GM21528 (cell line): Measurements from ENCODE around the gene ANKH.
"Not testable (repeated sequence)": the region's sequence is repeated elsewhere in the genome, so short reads cannot be mapped to it uniquely, and the experiment has no call there.

ENCODE experiments used
- ATAC-seq: cut with Tn5 transposase; IDR thresholded peaks from one replicate; pipeline ENCODE4 v1.9.1; 2021; ENCODE audit warnings: mild to moderate bottlenecking, moderate library complexity; ENCODE audit not compliant: unreplicated experiment, low FRiP score

ANKH gene

DNA sequence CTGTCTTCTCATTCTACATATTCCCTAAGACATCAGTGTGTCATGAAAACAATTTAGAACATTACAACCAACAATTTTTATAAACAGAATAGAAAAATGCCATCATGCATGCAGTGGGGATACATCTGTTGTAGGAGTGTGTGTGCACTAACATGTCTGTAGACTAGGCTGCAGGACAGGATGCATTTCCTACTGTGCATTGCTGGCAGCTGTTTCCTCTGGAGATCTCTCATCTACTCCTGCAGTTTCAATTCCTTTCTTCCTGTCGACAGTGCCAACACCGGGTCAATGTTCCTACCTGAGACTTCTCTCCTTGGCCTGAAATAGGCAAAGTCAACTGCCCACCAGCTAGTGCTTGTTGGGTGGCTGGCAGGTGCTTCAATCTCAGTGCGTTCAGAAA lies 69.8 kb downstream of the ANKH start:
- ATAC-seq, result no peak

DNA sequence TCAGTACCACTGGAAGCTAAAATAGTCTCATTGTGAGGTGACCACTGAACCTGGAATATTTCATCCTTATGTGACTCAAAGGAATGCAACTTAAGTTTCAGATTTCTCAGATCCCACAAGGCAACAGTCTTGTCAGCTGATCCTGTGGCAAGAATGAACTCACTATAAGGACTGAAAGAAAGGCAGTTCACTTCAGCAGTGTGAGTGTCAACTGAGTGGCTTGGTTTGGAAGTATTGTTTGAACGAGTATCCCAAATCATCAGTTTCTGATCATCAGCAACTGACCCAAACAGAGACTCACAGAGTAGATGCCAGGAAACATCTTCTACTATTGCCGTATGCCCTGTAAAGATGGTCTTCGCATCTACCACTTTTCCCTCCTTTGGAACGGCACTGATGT lies 74.2 kb downstream of the ANKH start:
- not testable (repeated sequence) for ATAC-seq

- no peak for ATAC-seq
Observed at GRCh38 chr5:14794583-14795230, 76.9 kb downstream of the ANKH start.

- ATAC-seq, result no peak
Observed at GRCh38 chr5:14793851-14794250, 77.7 kb downstream of the ANKH start.

GRCh38 chr5:14790911-14791310 lies 80.7 kb downstream of the ANKH start:
- ATAC-seq, result no peak

DNA sequence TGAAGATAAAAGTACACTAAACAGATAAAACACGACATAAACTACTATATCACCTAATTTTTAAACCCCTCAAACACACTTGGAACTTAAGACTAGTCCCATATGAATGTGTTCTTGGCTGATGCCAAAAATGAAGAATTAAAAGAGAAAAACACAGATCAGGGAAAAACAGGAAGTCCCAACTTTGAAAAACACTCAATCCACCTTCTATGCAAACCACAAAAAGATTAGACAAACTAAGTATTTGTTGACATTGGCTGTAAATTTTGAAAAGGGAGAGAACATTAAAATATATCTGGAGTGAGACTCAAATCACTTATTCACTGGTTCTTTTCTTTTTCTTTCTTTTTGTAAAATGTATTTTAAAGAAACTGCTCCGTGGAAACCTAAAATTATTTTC lies 81.4 kb downstream of the ANKH start:
- ATAC-seq, result no peak

DNA sequence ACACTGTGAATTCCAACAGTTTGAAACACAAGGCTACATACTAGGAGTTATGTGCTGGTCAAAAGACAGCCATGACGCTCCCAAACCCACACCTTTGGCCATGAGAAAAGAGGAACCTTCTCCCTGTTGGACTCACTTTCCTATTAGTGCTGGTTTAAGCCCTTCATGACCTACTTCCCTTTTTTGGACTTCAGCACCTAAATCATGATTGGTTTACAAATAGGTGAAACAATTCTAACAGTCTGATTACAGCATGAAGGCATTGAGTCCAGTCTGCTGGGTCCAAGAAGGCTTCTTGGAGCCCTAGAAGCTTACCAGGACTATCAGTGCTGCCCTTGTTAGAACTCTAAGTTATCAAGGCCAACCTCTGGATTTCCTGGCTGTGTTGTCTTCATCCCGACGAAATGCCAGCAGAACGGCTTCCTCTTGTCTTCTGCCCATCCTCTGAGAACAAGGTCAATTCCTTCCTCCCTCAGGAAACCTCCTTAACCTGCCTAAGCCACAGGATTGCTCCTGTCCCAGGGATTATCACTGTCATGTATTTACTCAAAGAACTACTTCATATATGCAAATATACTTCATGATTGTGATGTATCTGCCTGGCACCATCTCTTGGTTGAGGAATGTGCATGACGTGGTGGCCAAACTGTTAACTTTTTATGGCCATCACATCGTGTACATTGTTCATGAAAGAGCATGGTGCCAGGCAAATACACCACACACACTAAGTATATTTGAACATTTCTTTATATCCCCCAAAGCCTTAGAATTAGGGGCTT lies 83.6 kb downstream of the ANKH start:
- no peak for ATAC-seq

DNA sequence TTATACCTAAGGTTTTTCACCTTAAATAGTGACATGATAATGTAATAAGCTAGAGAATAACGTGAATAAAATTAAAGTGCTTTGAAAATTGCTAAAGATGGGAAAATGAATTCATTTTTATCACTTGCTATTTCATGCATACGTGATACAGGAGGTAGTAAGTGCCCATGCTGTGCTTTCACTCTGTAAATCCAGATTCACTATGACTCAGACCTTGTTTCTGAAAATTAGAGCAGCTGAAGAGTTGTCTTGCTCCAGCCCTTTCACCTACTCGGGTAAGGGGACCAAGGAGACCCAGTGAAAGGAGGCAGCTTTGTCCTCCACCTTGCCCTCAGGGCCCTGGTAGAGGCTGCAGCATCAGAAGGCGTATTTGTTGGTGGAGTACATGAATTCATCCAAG lies 87.9 kb downstream of the ANKH start:
- ATAC-seq, result no peak

- no peak for ATAC-seq
Observed at GRCh38 chr5:14782591-14782990, 89.0 kb downstream of the ANKH start.

DNA sequence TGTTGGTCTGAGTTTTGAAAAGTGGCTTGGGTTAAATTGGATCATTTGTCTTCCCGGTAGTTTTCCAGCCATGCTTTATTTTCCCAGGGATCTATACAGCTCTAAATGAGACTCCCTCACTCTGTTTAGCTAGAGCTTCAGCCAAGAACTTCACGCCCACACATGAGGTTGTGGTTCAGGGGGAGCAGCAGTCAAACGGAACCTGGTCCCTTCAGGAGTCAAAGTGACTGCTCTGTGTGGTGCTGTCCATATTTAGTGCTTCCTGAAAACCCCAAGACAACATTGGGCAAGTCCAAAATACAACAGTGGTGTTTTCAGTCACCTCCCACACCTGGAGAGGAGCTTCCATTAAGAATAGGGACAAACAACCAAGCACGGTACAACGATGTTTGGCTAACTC lies 90.5 kb downstream of the ANKH start:
- no peak for ATAC-seq

GRCh38 chr5:14779975-14780374 lies 91.6 kb downstream of the ANKH start:
- no peak for ATAC-seq

GRCh38 chr5:14778792-14779070 lies 92.8 kb downstream of the ANKH start:
- ATAC-seq, result no peak

DNA sequence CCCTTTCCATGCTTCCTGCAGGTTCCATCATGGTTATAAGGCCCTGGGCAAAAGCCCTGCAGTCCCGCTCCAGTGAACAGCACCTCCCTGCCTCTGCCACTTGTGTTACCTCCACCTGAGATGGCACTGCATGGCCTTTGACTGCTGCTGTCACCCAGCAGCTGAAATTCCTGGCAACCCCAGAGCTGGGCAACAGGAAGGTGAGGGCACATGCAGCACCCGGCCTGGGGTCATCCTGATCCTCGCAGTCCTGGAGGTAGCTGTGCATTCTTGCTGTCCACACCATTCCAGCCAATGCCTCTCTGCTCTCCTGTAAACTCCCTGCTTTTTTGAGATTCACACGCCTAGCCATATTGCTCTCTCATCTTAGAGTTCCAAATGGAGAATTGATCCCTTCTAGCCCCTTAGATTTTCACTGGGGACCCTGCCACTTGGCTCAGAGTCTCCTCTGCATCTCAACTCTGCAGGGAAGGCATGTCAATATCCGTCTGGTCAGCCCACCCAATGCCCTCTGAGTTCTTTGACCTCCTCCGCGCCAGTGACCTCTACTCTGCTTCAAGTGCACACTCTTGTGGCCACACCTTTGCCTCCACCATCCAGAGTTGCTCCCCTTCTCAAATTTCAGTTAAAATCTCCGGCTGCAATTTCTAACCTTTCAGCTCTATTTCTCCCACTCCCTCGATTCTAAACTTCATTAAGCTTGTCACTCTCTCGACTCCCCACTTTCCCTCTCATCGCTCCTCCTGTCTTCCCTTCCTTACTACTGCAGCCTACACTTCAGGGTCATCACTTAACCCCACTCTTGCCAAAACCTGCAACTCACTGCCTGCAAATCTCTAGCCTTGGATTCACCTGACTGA lies 93.4 kb downstream of the ANKH start:
- ATAC-seq, result no peak

DNA sequence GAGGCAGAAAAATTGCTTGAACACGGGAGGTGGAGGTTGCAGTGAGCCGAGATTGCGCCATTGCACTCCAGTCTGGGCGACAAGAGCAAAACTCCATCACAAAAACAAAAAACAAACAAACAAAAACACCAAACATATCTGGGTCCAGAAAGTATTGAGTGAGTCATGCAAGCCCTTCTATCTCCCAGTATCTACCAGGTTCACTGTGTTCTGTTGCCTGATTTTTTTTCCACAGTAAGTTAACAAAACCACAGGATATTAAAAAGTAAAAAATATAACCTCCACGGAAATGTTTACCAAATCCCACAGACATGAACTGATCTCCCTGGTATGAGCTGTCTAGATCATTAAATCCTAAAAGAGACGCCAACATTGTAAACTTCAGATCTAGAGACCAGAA lies 94.4 kb downstream of the ANKH start:
- ATAC-seq, result no peak

- ATAC-seq, result no peak
Observed at GRCh38 chr5:14776602-14777001, 95.0 kb downstream of the ANKH start.

- no peak for ATAC-seq
Observed at GRCh38 chr5:14775857-14776256, 95.7 kb downstream of the ANKH start.

DNA sequence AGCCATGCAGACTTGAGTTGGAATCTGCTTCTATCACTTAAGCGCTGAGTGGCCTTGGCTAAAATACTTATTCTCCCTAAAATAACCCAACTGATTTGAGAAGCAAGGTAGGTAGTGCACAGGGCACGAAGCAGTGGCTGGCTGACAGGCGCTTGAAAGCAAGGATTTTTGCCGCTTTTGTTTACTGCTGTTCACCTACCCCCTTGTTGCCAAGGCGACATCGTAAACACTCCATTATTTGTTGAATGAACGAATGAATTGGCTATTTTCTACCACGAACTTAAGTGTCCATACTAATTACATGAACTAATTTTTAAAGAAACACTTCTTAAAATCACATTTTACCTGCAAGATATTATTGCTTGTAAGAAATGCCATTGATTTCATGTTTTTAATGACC lies 98.0 kb downstream of the ANKH start:
- ATAC-seq, result no peak

DNA sequence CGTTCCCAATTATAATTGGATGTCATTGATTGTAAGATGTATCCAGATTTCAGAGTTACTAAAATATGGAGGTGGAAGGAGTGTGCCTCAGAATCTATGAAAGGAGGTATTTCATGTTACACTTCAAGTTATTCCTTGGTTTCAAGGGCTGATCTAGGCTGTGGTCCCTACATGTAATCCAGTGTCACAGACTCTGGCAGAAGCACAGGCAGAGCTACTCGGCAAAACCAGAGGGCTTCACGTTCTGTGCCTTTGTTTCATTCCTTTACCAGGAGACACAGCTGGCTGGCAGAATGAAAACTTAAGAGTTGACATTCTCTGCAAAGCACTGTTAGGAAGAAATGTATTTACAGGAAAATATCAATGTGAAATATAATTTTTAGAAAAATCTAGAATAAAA lies 99.6 kb downstream of the ANKH start:
- ATAC-seq, result no peak

DNA sequence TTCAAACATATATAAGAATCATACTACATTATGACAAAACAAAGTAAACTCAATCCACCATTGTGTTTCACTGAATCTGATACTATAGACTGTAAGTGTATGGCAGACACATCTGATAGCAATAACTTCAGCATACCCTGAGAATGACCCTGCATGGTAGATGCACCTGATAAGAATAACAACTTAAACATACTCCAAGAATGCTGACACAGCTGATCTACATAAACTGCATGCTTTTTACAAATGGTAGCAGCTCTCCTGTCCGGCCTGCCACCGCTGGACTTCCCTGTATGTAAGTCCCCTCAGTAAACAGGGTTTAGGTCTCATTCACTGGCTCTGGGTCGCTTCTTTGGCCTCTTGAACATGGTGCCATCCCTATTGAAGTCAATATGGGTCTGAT lies 100.4 kb downstream of the ANKH start:
- no peak for ATAC-seq

DNA sequence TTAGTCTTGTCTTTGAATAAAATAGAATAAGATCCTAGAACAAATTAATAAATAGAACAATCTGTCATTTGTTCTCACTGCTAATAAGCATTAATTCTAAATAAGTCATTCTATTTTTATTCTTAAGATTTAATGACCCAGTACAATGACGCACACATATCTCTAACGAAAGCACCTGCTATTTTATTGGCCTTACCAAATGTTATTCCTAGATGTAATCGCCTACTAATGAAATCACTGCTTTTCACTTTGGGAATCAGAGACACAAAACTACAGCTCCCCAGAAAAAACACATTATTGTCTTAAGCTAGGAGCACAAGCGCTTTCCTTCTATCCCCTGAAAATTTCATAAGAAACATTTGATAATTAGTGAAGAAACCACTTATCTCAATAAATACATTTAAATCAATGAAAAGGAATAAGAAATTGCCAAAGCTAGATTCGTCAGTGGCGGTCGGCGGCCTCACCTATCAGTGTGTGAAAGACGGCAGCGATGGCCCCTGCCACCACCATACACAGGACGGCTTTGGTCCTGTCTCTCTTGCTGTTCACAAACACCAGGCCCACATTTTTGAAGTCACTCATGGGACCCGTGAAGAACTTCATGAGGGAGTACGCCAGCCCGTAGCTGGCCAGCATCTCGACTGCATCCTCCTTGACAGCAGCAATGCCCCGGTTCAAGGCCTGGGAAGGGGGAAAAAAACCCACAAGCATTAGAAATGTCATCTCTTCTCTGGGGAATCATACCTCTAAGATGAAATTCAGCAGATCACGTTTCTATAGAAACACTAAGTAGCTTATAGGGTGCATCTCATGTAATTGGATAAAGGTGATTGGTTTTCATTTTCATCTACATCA lies 102.8 kb downstream of the ANKH start:
- ATAC-seq, result no peak
